WTC11 (cell line): ENCODE results near the gene PRSS57. TPM values are rescaled to one million over a fixed set of nuclear protein-coding genes. Genes with fewer than 3 reads are reported as not detected.

Experiments used
- ATAC-seq: fragments of 200-7000 bp; cut with Tn5 transposase; 2 replicates; pipeline ENCODE4 v1.10.0; 2021; ENCODE audit warnings: mild to moderate bottlenecking, moderate library complexity
- CTCF ChIA-PET: fragments of 300-600 bp; sonication (Branson Sonifier 250); formaldehyde crosslinking; loops from one replicate; lab custom pipeline; 2021; ENCODE audit warnings: antibody characterized with exemption; lab: Charles Lee
- POLR2A ChIA-PET: fragments of 350-600 bp; sonication (Branson Sonifier 250); formaldehyde crosslinking; loops from one replicate; lab custom pipeline; 2021; ENCODE audit warnings: antibody characterized with exemption; lab: Charles Lee
- DNase-seq: peaks from one replicate; pipeline ENCODE4 v3.0.0; 2021; ENCODE audit warnings: low spot score
- H3K27ac Mint-ChIP-seq: 2 replicates; pipeline ENCODE4 v1.8.0; 2021; ENCODE audit warnings: mixed read lengths
- H3K27me3 Mint-ChIP-seq: 2 replicates; pipeline ENCODE4 v1.8.0; 2021; ENCODE audit warnings: low read depth, mild to moderate bottlenecking, moderate library complexity, mixed read lengths
- H3K36me3 Mint-ChIP-seq: 2 replicates; pipeline ENCODE4 v1.8.0; 2021; ENCODE audit warnings: mixed read lengths
- H3K4me1 Mint-ChIP-seq: 2 replicates; pipeline ENCODE4 v1.8.0; 2022; ENCODE audit warnings: mixed read lengths
- H3K4me3 Mint-ChIP-seq: 2 replicates; pipeline ENCODE4 v1.8.0; 2021; ENCODE audit warnings: mild to moderate bottlenecking, moderate library complexity, mixed read lengths
- H3K9me3 Mint-ChIP-seq: 2 replicates; pipeline ENCODE4 v1.8.0; 2021; ENCODE audit warnings: mixed read lengths
- ARID4B ChIP-seq: sonication (generic); formaldehyde crosslinking; IDR thresholded peaks from 2 replicates; pipeline ENCODE4 v1.8.0; 2023; ENCODE audit warnings: missing genetic modification reagents, mild to moderate bottlenecking, borderline replicate concordance
- CDX4 ChIP-seq: fragments of 250-450 bp; sonication (Bioruptor Pico); IDR thresholded peaks from 2 replicates; pipeline ENCODE4 v1.9.0; 2021; ENCODE audit warnings: moderate library complexity, mild to moderate bottlenecking, inconsistent platforms, borderline replicate concordance
- CREM ChIP-seq: sonication (generic); formaldehyde crosslinking; IDR thresholded peaks from 2 replicates; pipeline ENCODE4 v1.8.1; 2022; ENCODE audit warnings: mild to moderate bottlenecking, missing genetic modification reagents, moderate library complexity
- CTCF ChIP-seq: fragments of 200-600 bp; IDR thresholded peaks from 2 replicates; pipeline ENCODE4 v1.8.0; 2022; ENCODE audit warnings: antibody characterized with exemption
- E2F1 ChIP-seq: sonication (generic); formaldehyde crosslinking; IDR thresholded peaks from 2 replicates; pipeline ENCODE4 v1.8.0; 2022; ENCODE audit warnings: mild to moderate bottlenecking, missing genetic modification reagents
- E2F4 ChIP-seq: sonication (generic); formaldehyde crosslinking; IDR thresholded peaks from 2 replicates; pipeline ENCODE4 v1.8.1; 2022; ENCODE audit warnings: low read depth, mild to moderate bottlenecking, moderate library complexity, missing genetic modification reagents, borderline replicate concordance
- ETV6 ChIP-seq: sonication (generic); formaldehyde crosslinking; IDR thresholded peaks from 2 replicates; pipeline ENCODE4 v1.8.1; 2022; ENCODE audit warnings: mild to moderate bottlenecking, missing genetic modification reagents
- FOXJ3 ChIP-seq: sonication (generic); formaldehyde crosslinking; IDR thresholded peaks from 2 replicates; pipeline ENCODE4 v1.9.0; 2021; ENCODE audit warnings: missing genetic modification reagents, mild to moderate bottlenecking, borderline replicate concordance
- FOXK1 ChIP-seq: sonication (generic); formaldehyde crosslinking; IDR thresholded peaks from 2 replicates; pipeline ENCODE4 v1.8.0; 2022; ENCODE audit warnings: mild to moderate bottlenecking, moderate library complexity, missing genetic modification reagents
- HMGA2 ChIP-seq: fragments of 250-450 bp; sonication (Bioruptor Pico); IDR thresholded peaks from 2 replicates; pipeline ENCODE4 v1.4.0; 2021; ENCODE audit warnings: mild to moderate bottlenecking, moderate library complexity
- IRF2 ChIP-seq: sonication (generic); formaldehyde crosslinking; IDR thresholded peaks from 2 replicates; pipeline ENCODE4 v1.8.0; 2022; ENCODE audit warnings: low read depth, missing genetic modification reagents, borderline replicate concordance
- KAT7 ChIP-seq: sonication (generic); formaldehyde crosslinking; IDR thresholded peaks from 2 replicates; pipeline ENCODE4 v1.8.1; 2023; ENCODE audit warnings: missing genetic modification reagents, mild to moderate bottlenecking, borderline replicate concordance
- PRDM15 ChIP-seq: sonication (generic); formaldehyde crosslinking; IDR thresholded peaks from 2 replicates; pipeline ENCODE4 v1.8.0; 2022; ENCODE audit warnings: missing genetic modification reagents
- SOX15 ChIP-seq: fragments of 250-450 bp; sonication (Bioruptor Pico); IDR thresholded peaks from 2 replicates; pipeline ENCODE4 v1.9.0; 2021; ENCODE audit warnings: mild to moderate bottlenecking
- TEAD1 ChIP-seq: sonication (generic); formaldehyde crosslinking; IDR thresholded peaks from 2 replicates; pipeline ENCODE4 v1.8.0; 2022; ENCODE audit warnings: mild to moderate bottlenecking, missing genetic modification reagents
- ZMAT4 ChIP-seq: fragments of 250-450 bp; sonication (Bioruptor Pico); IDR thresholded peaks from 2 replicates; pipeline ENCODE4 v1.9.0; 2021; ENCODE audit warnings: mild to moderate bottlenecking
- ZNF121 ChIP-seq: sonication (generic); formaldehyde crosslinking; IDR thresholded peaks from 2 replicates; pipeline ENCODE4 v1.8.0; 2023; ENCODE audit warnings: missing genetic modification reagents
- ZNF138 ChIP-seq: sonication (generic); formaldehyde crosslinking; conservative IDR thresholded peaks from 2 replicates; pipeline ENCODE4 v1.8.1; 2022; ENCODE audit warnings: mild to moderate bottlenecking, moderate library complexity, missing genetic modification reagents
- ZNF317 ChIP-seq: sonication (generic); formaldehyde crosslinking; IDR thresholded peaks from 2 replicates; pipeline ENCODE4 v1.8.1; 2023; ENCODE audit warnings: low read depth, mild to moderate bottlenecking, moderate library complexity, missing genetic modification reagents, borderline replicate concordance
- ZNF396 ChIP-seq: fragments of 250-450 bp; sonication (Bioruptor Pico); IDR thresholded peaks from 2 replicates; pipeline ENCODE4 v1.8.0; 2021; ENCODE audit warnings: mild to moderate bottlenecking, moderate library complexity, borderline replicate concordance
- total RNA-seq: library from RNA; stranded (reverse); gene quantifications from 3 replicates; pipeline ENCODE4 v1.2.3, GENCODE V29; 2021

PRSS57 gene
- total RNA-seq, 1 experiment from 2014 or later: not detected

GRCh38 chr19:739998-740715 is 44.9 kb upstream of the PRSS57 start:
- ChIA-PET CTCF (interaction anchor here (0.7 to 2.8 kb wide), 4 partner anchors 13 to 345 kb away, joined by 3 to 11 read pairs (median 4); partner anchors contain the start of gene PALM), POLR2A (interaction anchor here (0.6 to 0.7 kb wide), 2 partner anchors 21 to 232 kb away, joined by 4 to 6 read pairs; no protein-coding TSS in a partner anchor)
- Mint-ChIP-seq H3K4me3 (no peak overlapping the region), H3K27me3 (no peaks in the 10 kb centered on the region), H3K4me1 (no peaks in the 10 kb centered on the region), H3K9me3 (peaks cover 4% of the 10 kb centered on the region; the same call in 1 of the 2 replicates), H3K27ac (no peak overlapping the region), H3K36me3 (peaks cover 3% of the 10 kb centered on the region; the same call in 1 of the 2 replicates)
- ATAC-seq: no peak
- no peak for TF ChIP-seq ZNF317 (CRISPR knock-in tag)
- no peak for TF ChIP-seq ZNF121 (CRISPR knock-in tag)
- no peak for TF ChIP-seq CREM (CRISPR knock-in tag)
- TF ChIP-seq TEAD1: no peak
- no peak for TF ChIP-seq SOX15 (CRISPR knock-in tag)
- TF ChIP-seq FOXK1: no peak
- no peak for TF ChIP-seq E2F4
- no peak for TF ChIP-seq ZNF396 (CRISPR knock-in tag)
- TF ChIP-seq PRDM15 (CRISPR knock-in tag): no peak
- TF ChIP-seq ETV6 (CRISPR knock-in tag): no peak
- TF ChIP-seq ZNF138 (CRISPR knock-in tag): no peak
- no peak for TF ChIP-seq ARID4B (CRISPR knock-in tag)
- no peak for TF ChIP-seq ZMAT4 (CRISPR knock-in tag)
- no peak for TF ChIP-seq CTCF
- TF ChIP-seq IRF2 (CRISPR knock-in tag): no peak
- TF ChIP-seq FOXJ3 (CRISPR knock-in tag): no peak
- no peak for TF ChIP-seq HMGA2 (CRISPR knock-in tag)
- no peak for TF ChIP-seq KAT7 (CRISPR knock-in tag)
- no peak for TF ChIP-seq E2F1
- TF ChIP-seq CDX4: no peak
- no peak for DNase-seq
